SIG-M5 treated with dmso at 0.1 percent for 504 hours (cell line): ENCODE results near the gene TNP1.

ENCODE experiments used
- DNase-seq: peaks from one replicate; lab custom pipeline; 2025; ENCODE audit not compliant: unreplicated experiment; lab: John Stamatoyannopoulos, UW

Gene TNP1

DNA sequence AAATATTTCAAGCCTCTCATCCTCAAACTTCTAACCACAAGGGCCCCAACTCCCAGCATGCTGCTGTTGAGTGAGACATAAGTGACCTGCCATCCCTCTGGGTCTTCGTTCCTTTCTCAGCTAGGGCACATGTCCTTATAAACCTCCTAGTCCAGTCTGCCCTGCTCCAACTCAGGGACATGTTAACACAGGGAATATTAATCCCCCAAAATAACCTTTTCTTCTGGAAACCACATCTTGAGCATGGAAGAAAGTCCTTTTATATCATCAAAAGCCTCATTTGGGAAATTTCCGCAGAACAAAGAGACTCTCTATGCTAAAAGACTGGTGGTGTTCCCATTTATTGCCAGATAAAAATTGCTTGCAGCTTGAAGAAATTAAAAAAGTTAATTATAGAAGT, 14.4 kb downstream of the TNP1 start:
- DNase-seq: no peak

DNA sequence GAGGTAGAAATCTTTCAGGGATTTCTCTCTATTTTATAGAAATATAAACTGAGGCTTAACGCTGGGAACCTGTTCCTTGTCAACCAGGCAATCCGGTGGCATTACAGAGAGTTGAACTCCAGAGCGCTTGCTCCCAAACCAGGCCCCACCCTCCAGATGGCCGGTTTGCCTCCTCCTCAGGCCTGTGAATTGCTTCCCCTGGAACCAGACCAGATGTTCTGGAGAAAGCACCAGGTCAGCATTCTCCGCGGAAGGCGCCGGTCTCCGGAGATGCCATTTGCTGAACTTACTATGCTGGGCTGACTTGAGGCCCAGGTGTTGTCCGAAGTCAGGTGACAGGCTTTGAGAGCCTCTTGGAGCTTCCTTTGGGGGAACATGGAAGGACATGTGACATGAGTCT, 17.2 kb downstream of the TNP1 start:
- no peak for DNase-seq

DNA sequence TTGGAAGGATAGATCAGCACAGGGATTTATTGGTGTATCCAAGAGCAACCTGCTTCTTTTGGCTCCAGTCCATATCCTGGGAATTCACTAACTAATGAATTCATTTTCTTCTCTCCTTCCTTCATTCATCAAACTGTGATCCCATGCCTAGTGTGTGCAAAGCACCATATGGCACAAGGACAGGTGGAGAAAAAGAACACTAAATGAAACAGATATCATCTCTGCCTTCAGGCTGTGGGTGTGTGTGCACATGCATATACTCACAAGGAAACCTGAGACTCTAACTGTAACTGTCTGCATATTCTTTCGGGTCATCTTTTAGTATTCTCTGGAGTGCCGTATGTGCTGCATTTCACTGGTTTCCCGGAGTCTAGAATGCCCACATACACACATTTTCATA, 20.2 kb downstream of the TNP1 start:
- no peak for DNase-seq

DNA sequence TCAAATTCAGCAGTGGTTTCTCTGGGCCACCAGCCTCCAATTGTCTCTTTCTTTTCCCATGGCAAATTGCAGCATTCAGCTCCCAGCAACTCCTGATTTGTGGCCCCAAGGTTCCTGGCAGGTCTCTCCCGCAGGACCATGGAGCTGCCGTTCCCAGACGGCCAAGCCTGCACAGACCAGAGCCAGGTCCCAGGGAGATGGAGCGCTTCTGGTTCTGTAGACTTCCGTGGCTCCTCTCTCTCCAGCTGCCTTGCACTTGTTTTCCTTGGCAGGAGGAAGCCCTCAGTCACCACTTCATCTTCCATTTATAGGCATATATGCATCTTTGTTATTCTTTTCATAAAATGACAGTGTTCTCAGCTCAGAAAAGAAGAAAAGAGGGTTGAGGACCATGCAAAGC, 21.7 kb downstream of the TNP1 start:
- no peak for DNase-seq

DNA sequence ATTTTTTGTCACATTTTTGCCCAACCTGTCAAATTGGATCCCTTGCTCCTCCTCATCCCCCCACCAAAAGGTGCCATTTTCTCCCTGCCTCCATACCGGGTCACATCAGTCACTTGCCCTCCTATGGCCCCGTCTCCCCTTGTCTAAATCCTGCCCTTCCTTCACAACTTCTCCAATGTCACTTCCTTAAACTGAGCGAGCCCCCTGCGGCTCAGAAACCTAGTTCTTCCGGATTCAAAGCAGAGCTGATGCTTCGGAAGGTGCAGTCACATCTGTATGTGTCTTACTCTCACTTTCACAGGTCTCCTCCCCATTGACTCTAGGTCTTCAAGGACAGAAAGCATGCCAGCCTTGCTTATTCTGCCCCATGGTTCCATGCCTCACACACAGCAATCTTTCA, 22.1 kb downstream of the TNP1 start:
- DNase-seq: peak; percentile 44

DNA sequence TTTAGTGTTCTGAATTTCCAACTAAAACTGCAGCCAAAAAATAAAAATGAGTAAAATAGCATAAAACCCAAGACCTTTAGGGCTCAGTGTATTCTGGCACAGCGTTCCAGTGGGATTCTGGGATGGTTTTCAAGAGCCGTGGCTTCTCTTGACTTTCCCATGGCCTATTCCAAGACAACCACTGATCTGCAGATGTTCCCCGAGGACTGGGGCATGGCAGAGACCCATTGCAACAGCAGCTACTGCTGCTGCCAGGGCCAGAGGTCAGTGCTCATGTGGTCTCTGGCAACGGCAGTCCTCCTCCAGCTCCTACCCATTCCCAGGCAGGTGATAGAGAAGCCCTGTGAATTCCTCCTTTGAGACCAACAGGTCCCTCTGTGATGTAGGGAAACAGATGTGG, 26.8 kb downstream of the TNP1 start:
- no peak for DNase-seq

DNA sequence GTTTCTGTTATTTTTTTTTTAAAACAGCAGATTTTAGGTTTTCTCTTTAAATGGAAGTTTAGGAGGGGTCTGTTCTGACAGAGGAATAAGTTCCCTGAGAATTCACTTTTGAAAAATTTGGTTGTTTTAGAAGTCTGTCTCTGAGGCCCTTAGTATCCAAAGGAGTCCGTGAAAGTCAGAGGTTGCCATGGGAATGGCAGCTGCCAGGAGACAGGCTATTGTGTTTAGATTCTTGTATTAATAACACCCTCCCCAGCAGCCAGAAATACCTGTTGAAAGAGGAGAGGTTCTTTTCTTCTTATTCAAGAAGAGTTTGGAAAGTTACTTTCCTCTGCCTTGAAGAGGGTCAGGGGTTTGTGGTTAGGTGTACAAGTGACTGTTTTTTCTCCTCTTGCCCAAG, 29.5 kb downstream of the TNP1 start:
- DNase-seq: no peak

DNA sequence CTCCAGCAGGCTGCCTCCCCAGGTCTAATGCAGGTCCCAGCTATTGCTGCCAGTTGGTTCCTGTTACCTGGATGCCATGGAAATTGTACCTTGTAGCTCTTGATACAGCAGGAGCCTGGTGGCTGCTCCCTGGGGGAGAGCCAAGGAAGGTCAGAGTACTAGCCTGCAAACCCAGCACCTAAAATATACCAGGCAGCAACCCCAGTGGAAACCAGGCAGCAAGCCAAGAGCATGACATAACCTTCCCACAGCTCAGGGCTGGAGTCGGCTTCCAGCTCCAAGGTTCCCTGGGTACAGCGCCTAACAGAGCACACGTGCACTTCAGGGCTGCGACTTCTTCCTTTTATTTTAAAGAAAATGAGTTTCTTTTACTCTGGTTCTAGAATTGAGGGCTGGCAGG, 30.3 kb downstream of the TNP1 start:
- no peak for DNase-seq

DNA sequence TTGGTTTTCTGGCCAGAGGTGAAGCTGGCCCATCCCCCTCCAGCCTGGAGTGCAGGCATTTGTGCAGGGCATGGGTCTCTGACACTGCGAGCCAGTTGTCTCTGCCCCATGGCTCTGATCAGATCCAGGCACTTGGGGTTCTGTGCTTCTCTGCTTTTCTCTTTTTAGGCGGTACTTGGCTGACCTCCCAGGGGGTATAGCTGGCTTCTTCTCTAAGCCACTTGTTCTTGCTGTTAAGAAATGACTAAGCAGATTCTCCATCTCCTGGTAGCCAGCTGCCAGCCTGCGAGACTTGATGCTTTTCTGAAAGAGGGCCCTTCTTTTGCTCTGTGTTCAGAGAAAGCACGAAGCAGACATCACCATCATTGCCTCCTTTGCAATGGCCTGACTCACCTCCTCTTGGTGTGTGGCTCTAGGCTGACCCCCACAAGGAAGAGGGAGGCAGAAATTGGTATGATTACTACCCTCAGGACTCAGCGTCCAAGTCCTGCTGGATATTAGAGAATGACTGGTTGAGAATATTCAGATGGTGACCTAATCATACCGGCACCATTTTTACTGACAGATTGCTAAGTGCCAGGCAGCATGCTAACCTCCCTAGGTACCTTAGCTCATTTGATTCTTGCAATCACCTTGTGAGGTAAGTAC, 32.7 kb downstream of the TNP1 start:
- DNase-seq: no peak

DNA sequence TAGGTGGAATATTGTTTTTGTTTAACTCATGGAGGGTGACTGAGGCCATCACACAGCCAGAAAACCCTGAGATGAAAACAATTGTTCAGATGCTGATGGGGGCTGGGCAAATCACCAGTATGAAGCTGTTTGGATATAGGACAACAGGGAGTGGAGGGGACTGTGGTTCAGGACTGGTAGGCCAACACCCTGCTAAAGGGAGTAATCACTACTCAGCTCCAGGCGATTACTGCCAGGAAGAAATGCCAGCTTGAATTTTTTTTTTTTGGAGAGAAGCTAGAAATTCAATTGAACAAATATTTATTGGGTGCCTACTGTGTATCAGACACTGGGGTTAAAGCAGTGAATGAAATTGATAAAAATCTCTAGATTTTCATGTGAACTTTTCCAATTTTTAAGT, 37.4 kb downstream of the TNP1 start:
- no peak for DNase-seq

DNA sequence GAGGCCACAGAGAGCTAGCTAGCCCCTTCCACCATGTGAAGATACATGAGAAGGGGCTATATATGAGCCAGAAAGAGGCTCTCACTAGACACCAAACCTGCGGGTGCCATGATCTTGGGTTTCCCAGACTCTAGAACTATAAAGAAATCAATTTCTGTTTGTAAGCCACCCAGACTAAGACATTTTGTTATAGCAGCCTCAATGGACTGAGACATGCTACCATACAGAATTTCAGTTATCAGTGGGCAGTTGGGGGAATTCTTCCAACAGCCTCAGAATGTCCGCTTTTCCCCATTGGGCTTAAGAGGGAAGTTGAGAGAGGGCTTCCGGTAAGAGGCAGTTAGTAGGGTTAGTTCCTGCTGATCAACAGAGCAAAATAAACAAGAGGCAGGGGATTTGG, 39.2 kb downstream of the TNP1 start:
- DNase-seq: no peak

DNA sequence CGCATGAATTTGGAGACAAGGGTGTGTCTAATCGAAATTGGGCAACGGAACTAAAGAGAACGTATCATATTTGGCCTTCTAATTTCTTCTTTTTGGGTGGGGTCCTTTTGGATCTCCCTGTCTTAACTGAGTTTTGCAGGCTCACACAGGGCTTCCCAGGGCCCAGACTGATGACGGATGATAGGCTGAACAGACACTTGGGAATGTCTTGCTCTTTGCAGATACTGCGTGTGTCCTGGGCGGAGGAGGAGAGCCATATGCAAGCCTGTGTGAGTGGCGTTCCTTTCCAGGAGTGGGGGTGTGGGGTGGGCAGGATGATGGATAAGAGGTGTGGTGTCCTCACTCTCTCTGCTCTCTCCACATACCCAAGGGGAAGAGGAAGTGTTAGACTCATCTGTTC, 40.1 kb downstream of the TNP1 start:
- DNase-seq: no peak

DNA sequence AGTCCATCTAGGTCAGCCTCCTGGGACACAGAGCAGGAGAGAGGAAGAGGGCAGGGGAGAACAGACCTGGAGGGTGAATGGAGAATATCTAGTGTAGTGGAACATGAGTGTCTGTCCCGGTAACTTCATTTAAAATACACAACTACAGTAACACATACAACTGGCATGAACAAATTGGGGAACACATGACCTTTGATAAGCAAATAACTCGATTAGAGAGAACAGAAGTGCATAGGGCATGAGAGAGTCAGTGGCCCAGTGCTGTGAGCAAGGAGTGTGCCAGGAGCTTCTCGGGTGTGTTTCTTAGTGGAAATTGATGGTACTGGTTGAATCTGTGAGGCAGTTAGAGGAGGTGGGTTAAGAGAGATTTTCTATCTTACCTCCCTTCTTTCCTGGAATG, 40.8 kb downstream of the TNP1 start:
- no peak for DNase-seq

DNA sequence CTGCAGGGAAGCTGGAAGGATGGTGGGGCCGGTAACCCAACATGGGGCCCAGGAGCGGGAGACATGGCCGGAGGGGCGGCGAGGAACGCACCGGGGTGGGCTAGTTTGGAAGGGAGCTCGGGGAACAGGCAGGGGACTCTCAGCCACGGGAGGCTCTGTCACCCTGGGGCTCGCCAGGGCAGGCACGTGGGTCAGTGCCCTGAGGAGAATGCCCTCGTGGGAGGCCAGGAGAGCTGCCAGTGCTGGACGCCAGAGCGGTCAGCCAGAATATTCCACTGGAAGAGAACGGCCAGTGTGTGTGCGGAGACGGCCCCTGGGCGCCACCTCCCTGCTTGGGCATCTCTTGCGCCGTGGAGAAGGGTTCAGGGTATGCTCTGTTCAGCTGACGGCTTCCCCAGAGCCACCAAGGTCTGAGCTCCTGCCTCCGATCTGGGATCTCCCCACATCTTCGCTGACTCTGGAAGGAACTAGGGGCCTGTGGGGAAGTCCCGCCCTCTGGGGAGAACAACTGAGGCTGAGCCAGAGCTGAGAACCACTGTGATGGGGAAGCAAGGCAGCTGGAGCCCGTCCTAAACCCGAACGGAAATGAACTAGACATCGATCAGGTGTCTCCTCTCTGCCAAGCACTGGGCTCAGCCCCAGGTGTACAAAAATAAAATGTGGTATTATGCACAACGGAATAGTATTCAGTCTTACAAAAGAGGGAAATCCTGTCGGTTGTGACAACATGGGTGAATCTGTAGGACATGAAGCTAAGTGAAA, 49.3 kb downstream of the TNP1 start:
- no peak for DNase-seq
